H1 (cell line): ENCODE measurements around the gene NBAS. TPM values are rescaled to one million over a fixed set of nuclear protein-coding genes. Genes with fewer than 3 reads are reported as not detected.

Experiments
- CTCF ChIA-PET: fragments of 300-600 bp; sonication (Branson Sonifier 250); formaldehyde crosslinking; loops from one replicate; lab custom pipeline; 2021; ENCODE audit not compliant: partially characterized antibody; lab: Charles Lee
- POLR2A ChIA-PET: fragments of 300-600 bp; sonication (Branson Sonifier 250); formaldehyde crosslinking; loops from one replicate; lab custom pipeline; 2021; ENCODE audit warnings: inconsistent platforms; ENCODE audit not compliant: partially characterized antibody; lab: Charles Lee
- DNase-seq, 2 experiments: peaks; one replicate each; pipeline versions ENCODE4 v3.0.0 to v3.0.0-alpha.2; 2010 to 2022; ENCODE audit warnings: low spot score in 2 of 2, low read depth in 1 of 2, mixed read lengths in 1 of 2
- FAIRE-seq: peaks from 2 replicates; lab custom pipeline; 2011; peaks lifted over from hg19 to GRCh38; lab: Jason Lieb, UNC
- H2AFZ ChIP-seq: 2 replicates; pipeline ENCODE4 v1.8.1; 2012; ENCODE audit warnings: low read length, inconsistent platforms
- H2AK5ac ChIP-seq: 2 replicates; pipeline ENCODE4 v1.6.1; 2013; ENCODE audit warnings: low read depth, low read length
- H2BK120ac ChIP-seq: replicated peaks from 2 replicates; pipeline ENCODE3; 2013; ENCODE audit warnings: low read depth, low read length, inconsistent platforms
- H2BK12ac ChIP-seq: 2 replicates; pipeline ENCODE4 v1.6.1; 2013; ENCODE audit warnings: low read depth, low read length
- H2BK15ac ChIP-seq: 2 replicates; pipeline ENCODE4 v1.6.1; 2013; ENCODE audit warnings: low read length
- H2BK20ac ChIP-seq: 2 replicates; pipeline ENCODE4 v1.6.1; 2013; ENCODE audit warnings: low read length
- H2BK5ac ChIP-seq: 2 replicates; pipeline ENCODE4 v1.6.1; 2013; ENCODE audit warnings: low read depth, low read length
- H3K14ac ChIP-seq: 2 replicates; pipeline ENCODE4 v1.6.1; 2013; ENCODE audit warnings: inconsistent platforms; ENCODE audit not compliant: insufficient read length
- H3K18ac ChIP-seq: 2 replicates; pipeline ENCODE4 v1.6.1; 2013; ENCODE audit warnings: low read length; ENCODE audit errors: extremely low read depth
- H3K23ac ChIP-seq: 2 replicates; pipeline ENCODE4 v1.6.1; 2013; ENCODE audit warnings: inconsistent platforms; ENCODE audit not compliant: insufficient read length
- H3K23me2 ChIP-seq: 2 replicates; pipeline ENCODE4 v1.6.1; 2013; ENCODE audit warnings: low read depth, low read length
- H3K27ac ChIP-seq: 2 replicates; pipeline ENCODE4 v1.6.1; 2011; ENCODE audit warnings: low read depth, low read length, inconsistent platforms
- H3K27me3 ChIP-seq, 4 experiments: replicated peaks in 1 of 4; 1 replicate in 1 of 4; 2 replicates in 3 of 4; pipeline versions ENCODE4 v1.6.1 to v1.8.1; 2011 to 2013; ENCODE audit warnings: low read length in 3 of 4, mild to moderate bottlenecking in 3 of 4, inconsistent platforms in 2 of 4, mixed read lengths in 2 of 4, moderate library complexity in 1 of 4; ENCODE audit not compliant: control insufficient read depth in 3 of 4, insufficient read depth in 3 of 4; ENCODE audit errors: extremely low read depth in 1 of 4
- H3K36me3 ChIP-seq, 4 experiments: 2 replicates each; pipeline versions ENCODE4 v1.6.1 to v1.8.1; 2011 to 2013; ENCODE audit warnings: mild to moderate bottlenecking in 4 of 4, low read length in 3 of 4, moderate library complexity in 2 of 4, control low read depth in 1 of 4, inconsistent platforms in 1 of 4; ENCODE audit not compliant: insufficient read depth in 4 of 4, control insufficient read depth in 2 of 4
- H3K4ac ChIP-seq: replicated peaks from 2 replicates; pipeline ENCODE3; 2013; ENCODE audit warnings: low read length, low read depth, mixed read lengths, inconsistent platforms; ENCODE audit not compliant: insufficient read length
- H3K4me1 ChIP-seq, 4 experiments: replicated peaks in 1 of 4; 1 replicate in 1 of 4; 2 replicates in 3 of 4; pipeline versions ENCODE4 v1.6.1 to v1.8.1; 2011 to 2013; ENCODE audit warnings: low read length in 3 of 4, inconsistent platforms in 2 of 4, mixed read lengths in 1 of 4; ENCODE audit not compliant: insufficient read depth in 4 of 4, control insufficient read depth in 3 of 4
- H3K4me2 ChIP-seq, 2 experiments: 2 replicates each; pipeline versions ENCODE4 v1.6.1 to v1.8.1; 2011 to 2013; ENCODE audit warnings: low read depth in 2 of 2, low read length in 2 of 2, control low read depth in 1 of 2, inconsistent platforms in 1 of 2, mild to moderate bottlenecking in 1 of 2; ENCODE audit not compliant: insufficient read depth in 1 of 2
- H3K4me3 ChIP-seq, 4 experiments: fragments of 200-600, 300-600 bp in 1 of 4; sonication (generic), shearing (Covaris generic), sonication (Bioruptor Twin) in 1 of 4; 2 replicates each; pipeline versions ENCODE4 v1.5.1 to v1.8.1; 2011 to 2016; ENCODE audit warnings: low read length in 4 of 4, low read depth in 3 of 4, control low read depth in 2 of 4, inconsistent platforms in 2 of 4, mild to moderate bottlenecking in 2 of 4, mixed read lengths in 1 of 4, moderate library complexity in 1 of 4; ENCODE audit not compliant: insufficient read depth in 2 of 4; ENCODE audit errors: extremely low read depth in 1 of 4
- H3K56ac ChIP-seq: replicated peaks from 2 replicates; pipeline ENCODE3; 2013; ENCODE audit warnings: low read depth, mild to moderate bottlenecking, mixed read lengths, low read length, inconsistent platforms; ENCODE audit not compliant: insufficient read length
- H3K79me1 ChIP-seq: 2 replicates; pipeline ENCODE4 v1.6.1; 2013; ENCODE audit warnings: low read depth, low read length, control low read depth
- H3K79me2 ChIP-seq, 2 experiments: 2 replicates each; pipeline versions ENCODE4 v1.6.1 to v1.8.1; 2012 to 2013; ENCODE audit warnings: low read length in 2 of 2, mild to moderate bottlenecking in 2 of 2, inconsistent platforms in 1 of 2; ENCODE audit not compliant: insufficient read depth in 2 of 2, control insufficient read depth in 1 of 2
- H3K9ac ChIP-seq, 4 experiments: replicated peaks in 1 of 4; 1 replicate in 1 of 4; 2 replicates in 3 of 4; pipeline versions ENCODE4 v1.6.1 to v1.8.1; 2011 to 2013; ENCODE audit warnings: low read depth in 3 of 4, low read length in 3 of 4, control low read depth in 2 of 4, mild to moderate bottlenecking in 2 of 4, moderate library complexity in 2 of 4, inconsistent platforms in 1 of 4; ENCODE audit errors: extremely low read depth in 1 of 4
- H3K9me3 ChIP-seq, 2 experiments: 2 replicates each; pipeline versions ENCODE4 v1.6.1 to v1.8.1; 2012 to 2013; ENCODE audit warnings: mild to moderate bottlenecking in 2 of 2, moderate library complexity in 2 of 2, control low read depth in 1 of 2, inconsistent platforms in 1 of 2, low read depth in 1 of 2, low read length in 1 of 2, mixed read lengths in 1 of 2; ENCODE audit not compliant: insufficient read depth in 2 of 2
- H4K20me1 ChIP-seq, 2 experiments: replicated peaks in 1 of 2; 2 replicates each; pipeline versions ENCODE3 to v1.8.1; 2011 to 2013; ENCODE audit warnings: inconsistent platforms in 2 of 2, low read length in 2 of 2, mild to moderate bottlenecking in 1 of 2; ENCODE audit not compliant: insufficient read depth in 2 of 2, control insufficient read depth in 1 of 2
- H4K5ac ChIP-seq: 2 replicates; pipeline ENCODE4 v1.6.1; 2013; ENCODE audit warnings: low read length, low read depth, mixed read lengths, inconsistent platforms; ENCODE audit not compliant: insufficient read length
- H4K8ac ChIP-seq: 2 replicates; pipeline ENCODE4 v1.8.0; 2013; ENCODE audit warnings: mild to moderate bottlenecking, moderate library complexity, low read length, inconsistent platforms; ENCODE audit not compliant: insufficient read depth; ENCODE audit errors: extremely low read depth
- H4K91ac ChIP-seq: replicated peaks from 2 replicates; pipeline ENCODE3; 2013; ENCODE audit warnings: low read length, mixed read lengths, inconsistent platforms; ENCODE audit not compliant: insufficient read length
- BACH1 ChIP-seq: IDR thresholded peaks from 2 replicates; pipeline ENCODE4 v1.6.1; 2012; ENCODE audit warnings: low read length, improper control_type of control experiment
- CBX8 ChIP-seq: fragments of 300-800, 300-1000 bp; sonication (generic); IDR thresholded peaks from 2 replicates; pipeline ENCODE4 v1.7.1; 2016; ENCODE audit warnings: low read depth, low read length, borderline replicate concordance
- CHD2 ChIP-seq: IDR thresholded peaks from 2 replicates; pipeline ENCODE4 v1.6.1; 2012; ENCODE audit warnings: low read length, improper control_type of control experiment
- WGBS, 2 experiments: shearing (Covaris generic) in 1 of 2; methylation state at CpG; one replicate each; pipeline versions ENCODE4 v1.1.6 to v1.1.7; 2013 to 2015; ENCODE audit warnings: low lambda C conversion rate in 2 of 2, mixed read lengths in 2 of 2, inconsistent platforms in 1 of 2, low coverage in 1 of 2, missing lambda C conversion rate in 1 of 2; ENCODE audit not compliant: insufficient replicate concordance in 2 of 2, insufficient coverage in 1 of 2, insufficient read length in 1 of 2; ENCODE audit errors: extremely low coverage in 1 of 2, missing lambda C conversion rate in 1 of 2; 5-methylcytosine and 5-hydroxymethylcytosine counted together
- polyA plus RNA-seq, 7 experiments: library from polyadenylated mRNA; depleted of rRNA in 3 of 7; stranded (reverse) in 5 of 7; unstranded in 2 of 7; fragments of >200 nt in 5 of 7; fragments of 200-250 nt in 2 of 7; gene quantifications; 1 replicate in 5 of 7; 2 replicates in 1 of 7; 4 replicates in 1 of 7; pipeline versions ENCODE4 v1.2.1 to v1.2.3, GENCODE V29; 2011 to 2013; ENCODE audit warnings: missing spikeins in 2 of 7, mixed read lengths in 2 of 7
- total RNA-seq: library from RNA; stranded (reverse); fragmentation: NEBNext Ultra II Directional; extraction: Animal tissue kit (Norgen Biotek cat#: 25700); gene quantifications from 2 replicates; pipeline ENCODE4 v1.2.1, GENCODE V29; 2021

NBAS gene
- total and polyA plus RNA-seq, 2 of the 8 experiments (the other 6 are each of a cell fraction or from before 2014, with no cell fraction given), result 19.6 to 34.8 TPM

GRCh38 chr2:15460112-15460620 lies 101.0 kb downstream of the NBAS start:
- no peaks in the 10 kb centered on the region for H3K79me1 ChIP-seq
- H2AK5ac ChIP-seq, result no peak overlapping the region
- no peaks in the 10 kb centered on the region; the same call in 1 of the 2 replicates for H3K23me2 ChIP-seq
- FAIRE-seq (no peak), DNase-seq (no peak)
- CTCF ChIA-PET, result no interaction called here
- H3K4me3 ChIP-seq, result no peak overlapping the region
- POLR2A ChIA-PET, result no interaction called here
- no peak overlapping the region for H3K14ac ChIP-seq
- no peaks in the 10 kb centered on the region for H3K27me3 ChIP-seq
- no peak overlapping the region for H3K56ac ChIP-seq
- H2AFZ ChIP-seq, result no peak overlapping the region
- H3K4me2 ChIP-seq, result no peak overlapping the region
- no peaks in the 10 kb centered on the region for H3K79me2 ChIP-seq
- H3K9ac ChIP-seq, result no peak overlapping the region
- no peaks in the 10 kb centered on the region for H3K9me3 ChIP-seq
- no peaks in the 10 kb centered on the region for H3K4me1 ChIP-seq
- H2BK20ac ChIP-seq, result no peak overlapping the region
- no peak overlapping the region for H2BK5ac ChIP-seq
- no peak overlapping the region for H3K23ac ChIP-seq
- H4K20me1 ChIP-seq, result no peaks in the 10 kb centered on the region
- 89% methylated on average over 1 of the region's 1 CpG; no CpG with 5 or more reads in 1 of the 2 experiments for WGBS, 2 experiments
- H4K5ac ChIP-seq, result no peak overlapping the region
- H3K18ac ChIP-seq, result no peak overlapping the region
- H2BK15ac ChIP-seq, result no peak overlapping the region
- peaks cover 0 to 8% (median 0%) of the 10 kb centered on the region in 4 experiments; a peak in 2 of 8 replicates for H3K36me3 ChIP-seq
- TF ChIP-seq BACH1 (no peak), CHD2 (no peak), CBX8 (no peak)
- H4K8ac ChIP-seq, result no peak overlapping the region
- no peak overlapping the region for H2BK120ac ChIP-seq
- H2BK12ac ChIP-seq, result no peak overlapping the region
- H3K4ac ChIP-seq, result no peak overlapping the region
- no peak overlapping the region for H4K91ac ChIP-seq
- H3K27ac ChIP-seq, result no peak overlapping the region
